HCT116 (cell line): Measurements from ENCODE around the gene TMEM14B. TPM values are rescaled to one million over a fixed set of nuclear protein-coding genes. Genes with fewer than 3 reads are reported as not detected.

Experiments used
- ATAC-seq: fragments of 200-7000 bp; cut with Tn5 transposase; 2 replicates; pipeline ENCODE4 v1.9.1; 2020; ENCODE audit warnings: mild to moderate bottlenecking, moderate library complexity
- BruUV-seq: library from RNA; stranded (reverse); fragments of 400-500 nt; replicated peaks from 2 replicates; lab custom pipeline; 2021; lab: Mats Ljungman, UMichigan
- CTCF ChIA-PET: fragments of 300-600 bp; sonication (Branson Sonifier 250); formaldehyde crosslinking; loops from one replicate; lab custom pipeline; 2021; ENCODE audit warnings: antibody characterized with exemption; lab: Charles Lee
- POLR2A ChIA-PET: fragments of 300-600, 350-600 bp; sonication (Branson Sonifier 250); formaldehyde crosslinking; loops from one replicate; lab custom pipeline; 2021; ENCODE audit warnings: antibody characterized with exemption; lab: Charles Lee
- RAD21 ChIA-PET, 2 experiments: fragments of 300-600 bp; sonication (Branson Sonifier 250); formaldehyde crosslinking; loops; one replicate each; lab custom pipeline; 2023; ENCODE audit warnings: low total read pairs in 2 of 2; ENCODE audit not compliant: uncharacterized antibody in 2 of 2, unreplicated experiment in 2 of 2, low non-redundant PET in 1 of 2; lab: Charles Lee
- DNase-seq: peaks from one replicate; pipeline ENCODE4 v3.0.0-alpha.2; 2010; ENCODE audit warnings: low read depth, low spot score
- H2AFZ ChIP-seq: fragments of 200-600 bp; shearing (Covaris generic), sonication (generic); 2 replicates; pipeline ENCODE4 v1.6.1; 2017; ENCODE audit warnings: low read depth, mixed run types, mixed read lengths, antibody characterized with exemption, low read length; ENCODE audit not compliant: poor library complexity, severe bottlenecking
- H3K27ac ChIP-seq: 2 replicates; pipeline ENCODE4 v1.5.1; 2012; ENCODE audit warnings: low read depth, low read length
- H3K27me3 ChIP-seq: fragments of 200-600 bp; sonication (generic); 2 replicates; pipeline ENCODE4 v1.6.1; 2016; ENCODE audit warnings: mixed run types, low read length, mixed read lengths; ENCODE audit not compliant: insufficient read depth
- H3K36me3 ChIP-seq, 2 experiments: fragments of 200-500 bp in 1 of 2; fragments of 200-600 bp in 1 of 2; sonication (Bioruptor generic) in 1 of 2; sonication (generic) in 1 of 2; 2 replicates each; pipeline versions ENCODE4 v1.5.1 to v1.6.1; 2014 to 2016; ENCODE audit warnings: low read length in 2 of 2, inconsistent platforms in 1 of 2, mixed read lengths in 1 of 2, mixed run types in 1 of 2; ENCODE audit not compliant: insufficient read depth in 2 of 2, control insufficient read depth in 1 of 2
- H3K4me1 ChIP-seq, 2 experiments: fragments of 200-600 bp in 1 of 2; sonication (generic) in 1 of 2; 2 replicates each; pipeline versions ENCODE4 v1.5.1 to v1.6.1; 2012 to 2017; ENCODE audit warnings: low read length in 2 of 2, inconsistent platforms in 1 of 2, mild to moderate bottlenecking in 1 of 2, mixed read lengths in 1 of 2, mixed run types in 1 of 2, moderate library complexity in 1 of 2; ENCODE audit not compliant: insufficient read depth in 2 of 2, control insufficient read depth in 1 of 2
- H3K4me2 ChIP-seq: fragments of 200-600 bp; sonication (generic); 2 replicates; pipeline ENCODE4 v1.6.1; 2017; ENCODE audit warnings: mixed run types, low read length, mixed read lengths
- H3K4me3 ChIP-seq, 2 experiments: fragments of 200-600 bp in 1 of 2; sonication (generic) in 1 of 2; replicated peaks in 1 of 2; 2 replicates each; pipeline ENCODE4 v1.5.1; 2011 to 2016; ENCODE audit warnings: low read length in 2 of 2, control low read depth in 1 of 2, low read depth in 1 of 2, mild to moderate bottlenecking in 1 of 2, mixed read lengths in 1 of 2, mixed run types in 1 of 2
- H3K79me2 ChIP-seq: fragments of 200-600 bp; sonication (generic); 2 replicates; pipeline ENCODE4 v1.6.1; 2017; ENCODE audit warnings: mild to moderate bottlenecking, mixed run types, low read length, moderate library complexity, mixed read lengths; ENCODE audit not compliant: insufficient read depth
- H3K9ac ChIP-seq: fragments of 200-600 bp; sonication (generic); 2 replicates; pipeline ENCODE4 v1.6.1; 2016; ENCODE audit warnings: low read length, mixed read lengths
- H3K9me2 ChIP-seq: fragments of 200-600 bp; sonication (generic), shearing (Covaris generic); 2 replicates; pipeline ENCODE4 v1.6.1; 2017; ENCODE audit warnings: mixed run types, mild to moderate bottlenecking, moderate library complexity; ENCODE audit not compliant: insufficient read depth
- H3K9me3 ChIP-seq, 2 experiments: fragments of 200-500 bp in 1 of 2; fragments of 200-600 bp in 1 of 2; sonication (Bioruptor generic) in 1 of 2; sonication (generic) in 1 of 2; 2 replicates each; pipeline ENCODE4 v1.6.1; 2014 to 2017; ENCODE audit warnings: low read length in 2 of 2, mixed read lengths in 2 of 2, inconsistent platforms in 1 of 2, low read depth in 1 of 2, mild to moderate bottlenecking in 1 of 2, mixed run types in 1 of 2, moderate library complexity in 1 of 2; ENCODE audit not compliant: control insufficient read depth in 1 of 2, insufficient read depth in 1 of 2
- H4K20me1 ChIP-seq: fragments of 200-600 bp; sonication (generic), shearing (Covaris generic); 2 replicates; pipeline ENCODE4 v1.6.1; 2017; ENCODE audit warnings: mixed run types, mild to moderate bottlenecking, moderate library complexity; ENCODE audit not compliant: insufficient read depth
- CBX3 ChIP-seq: IDR thresholded peaks from 2 replicates; pipeline ENCODE4 v1.6.1; 2012; ENCODE audit warnings: low read depth
- CEBPB ChIP-seq: IDR thresholded peaks from 2 replicates; pipeline ENCODE4 v1.6.1; 2012; ENCODE audit warnings: low read depth
- ELF1 ChIP-seq: IDR thresholded peaks from 2 replicates; pipeline ENCODE4 v1.6.1; 2012; ENCODE audit warnings: low read depth, borderline replicate concordance
- EZH2phosphoT487 ChIP-seq: fragments of 200-600 bp; IDR thresholded peaks from 2 replicates; pipeline ENCODE4 v1.6.1; 2018; ENCODE audit warnings: antibody characterized with exemption, borderline replicate concordance
- JUND ChIP-seq: IDR thresholded peaks from 2 replicates; pipeline ENCODE4 v1.6.1; 2012
- POLR2AphosphoS5 ChIP-seq: IDR thresholded peaks from 2 replicates; pipeline ENCODE4 v1.6.1; 2011; ENCODE audit warnings: mild to moderate bottlenecking, low read depth, low read length, moderate library complexity
- RAD21 ChIP-seq: IDR thresholded peaks from 2 replicates; pipeline ENCODE4 v1.6.1; 2012; ENCODE audit warnings: low read depth, mild to moderate bottlenecking
- SRF ChIP-seq: IDR thresholded peaks from 2 replicates; pipeline ENCODE4 v1.6.1; 2012; ENCODE audit warnings: low read depth
- TCF7L2 ChIP-seq: IDR thresholded peaks from 2 replicates; pipeline ENCODE4 v1.7.0; 2011; ENCODE audit warnings: borderline replicate concordance, inconsistent platforms; ENCODE audit not compliant: insufficient read depth, insufficient read length; ENCODE audit errors: extremely low read depth
- YY1 ChIP-seq: IDR thresholded peaks from 2 replicates; pipeline ENCODE4 v1.6.1; 2011; ENCODE audit warnings: low read length, low read depth, moderate library complexity, mild to moderate bottlenecking; ENCODE audit not compliant: insufficient replicate concordance; ENCODE audit errors: extremely low read depth
- ZFX ChIP-seq: fragments of 450-650 bp; IDR thresholded peaks from 2 replicates; pipeline ENCODE4 v1.6.1; 2017
- intact Hi-C: fragments of 100-400 bp; cut with micrococcal nuclease; formaldehyde crosslinking; loops from 2 replicates; pipeline ENCODE4 v1.10.0; 2022
- total RNA-seq: library from RNA; stranded (reverse); gene quantifications from one replicate; pipeline ENCODE4 v1.2.1, GENCODE V29; 2021; ENCODE audit not compliant: unreplicated experiment
- TF ChIP-seq, protein P1 (sequence below): IDR thresholded peaks from 2 replicates; pipeline ENCODE4 v1.6.1; 2012; ENCODE audit warnings: low read depth
- TF ChIP-seq, protein P2 (sequence below), 3 experiments: fragments of 200-600 bp in 1 of 3; sonication (generic) in 1 of 3; IDR thresholded peaks in 2 of 3; conservative IDR thresholded peaks in 1 of 3; 2 replicates each; pipeline ENCODE4 v1.5.1; 2012 to 2017; ENCODE audit warnings: low read depth in 2 of 3, low read length in 2 of 3, antibody characterized with exemption in 1 of 3, borderline replicate concordance in 1 of 3, control low read depth in 1 of 3, mild to moderate bottlenecking in 1 of 3, mixed read lengths in 1 of 3, mixed run types in 1 of 3, moderate library complexity in 1 of 3; ENCODE audit not compliant: insufficient read depth in 1 of 3
- TF ChIP-seq, protein P3 (sequence below): IDR thresholded peaks from 2 replicates; pipeline ENCODE4 v1.6.1; 2012
- TF ChIP-seq, protein P4 (sequence below): IDR thresholded peaks from 2 replicates; pipeline ENCODE4 v1.6.1; 2011; ENCODE audit warnings: mild to moderate bottlenecking, low read length, moderate library complexity; ENCODE audit not compliant: insufficient replicate concordance; ENCODE audit errors: extremely low read depth

TMEM14B gene
- total RNA-seq, 1 experiment from 2014 or later: 83.6 TPM

DNA sequence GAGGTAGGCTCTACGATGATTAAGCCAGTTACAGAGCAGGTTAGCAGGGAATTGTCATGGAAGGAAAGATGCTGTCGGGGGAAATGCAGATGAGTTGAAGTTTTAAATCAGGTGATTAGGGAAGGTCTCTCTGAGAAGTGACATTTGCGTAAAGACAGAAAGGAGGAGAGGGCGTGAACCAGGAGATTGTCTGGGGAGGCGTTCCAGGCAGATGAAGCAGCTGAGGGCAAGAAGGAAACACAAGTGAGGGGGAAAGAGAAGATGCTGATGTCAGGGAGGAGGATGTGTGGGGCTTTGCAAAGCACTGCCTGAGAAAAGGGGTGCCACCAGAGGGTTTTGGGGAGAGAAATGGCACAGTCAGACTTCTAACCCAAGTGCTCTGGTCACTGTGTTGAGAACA, 2.5 kb upstream of the TMEM14B start:
- CTCF ChIA-PET: no interaction called here
- no peak overlapping the region for H3K4me2 ChIP-seq
- TF ChIP-seq ZFX (no peak), POLR2AphosphoS5 (no peak), SRF (no peak), TCF7L2 (no peak), EZH2phosphoT487 (no peak), RAD21 (no peak), CBX3 (no peak), YY1 (no peak), JUND (no peak), ELF1 (no peak), CEBPB (no peak)
- TF ChIP-seq, protein P1, sequence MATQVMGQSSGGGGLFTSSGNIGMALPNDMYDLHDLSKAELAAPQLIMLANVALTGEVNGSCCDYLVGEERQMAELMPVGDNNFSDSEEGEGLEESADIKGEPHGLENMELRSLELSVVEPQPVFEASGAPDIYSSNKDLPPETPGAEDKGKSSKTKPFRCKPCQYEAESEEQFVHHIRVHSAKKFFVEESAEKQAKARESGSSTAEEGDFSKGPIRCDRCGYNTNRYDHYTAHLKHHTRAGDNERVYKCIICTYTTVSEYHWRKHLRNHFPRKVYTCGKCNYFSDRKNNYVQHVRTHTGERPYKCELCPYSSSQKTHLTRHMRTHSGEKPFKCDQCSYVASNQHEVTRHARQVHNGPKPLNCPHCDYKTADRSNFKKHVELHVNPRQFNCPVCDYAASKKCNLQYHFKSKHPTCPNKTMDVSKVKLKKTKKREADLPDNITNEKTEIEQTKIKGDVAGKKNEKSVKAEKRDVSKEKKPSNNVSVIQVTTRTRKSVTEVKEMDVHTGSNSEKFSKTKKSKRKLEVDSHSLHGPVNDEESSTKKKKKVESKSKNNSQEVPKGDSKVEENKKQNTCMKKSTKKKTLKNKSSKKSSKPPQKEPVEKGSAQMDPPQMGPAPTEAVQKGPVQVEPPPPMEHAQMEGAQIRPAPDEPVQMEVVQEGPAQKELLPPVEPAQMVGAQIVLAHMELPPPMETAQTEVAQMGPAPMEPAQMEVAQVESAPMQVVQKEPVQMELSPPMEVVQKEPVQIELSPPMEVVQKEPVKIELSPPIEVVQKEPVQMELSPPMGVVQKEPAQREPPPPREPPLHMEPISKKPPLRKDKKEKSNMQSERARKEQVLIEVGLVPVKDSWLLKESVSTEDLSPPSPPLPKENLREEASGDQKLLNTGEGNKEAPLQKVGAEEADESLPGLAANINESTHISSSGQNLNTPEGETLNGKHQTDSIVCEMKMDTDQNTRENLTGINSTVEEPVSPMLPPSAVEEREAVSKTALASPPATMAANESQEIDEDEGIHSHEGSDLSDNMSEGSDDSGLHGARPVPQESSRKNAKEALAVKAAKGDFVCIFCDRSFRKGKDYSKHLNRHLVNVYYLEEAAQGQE: no peak
- TF ChIP-seq, protein P2, sequence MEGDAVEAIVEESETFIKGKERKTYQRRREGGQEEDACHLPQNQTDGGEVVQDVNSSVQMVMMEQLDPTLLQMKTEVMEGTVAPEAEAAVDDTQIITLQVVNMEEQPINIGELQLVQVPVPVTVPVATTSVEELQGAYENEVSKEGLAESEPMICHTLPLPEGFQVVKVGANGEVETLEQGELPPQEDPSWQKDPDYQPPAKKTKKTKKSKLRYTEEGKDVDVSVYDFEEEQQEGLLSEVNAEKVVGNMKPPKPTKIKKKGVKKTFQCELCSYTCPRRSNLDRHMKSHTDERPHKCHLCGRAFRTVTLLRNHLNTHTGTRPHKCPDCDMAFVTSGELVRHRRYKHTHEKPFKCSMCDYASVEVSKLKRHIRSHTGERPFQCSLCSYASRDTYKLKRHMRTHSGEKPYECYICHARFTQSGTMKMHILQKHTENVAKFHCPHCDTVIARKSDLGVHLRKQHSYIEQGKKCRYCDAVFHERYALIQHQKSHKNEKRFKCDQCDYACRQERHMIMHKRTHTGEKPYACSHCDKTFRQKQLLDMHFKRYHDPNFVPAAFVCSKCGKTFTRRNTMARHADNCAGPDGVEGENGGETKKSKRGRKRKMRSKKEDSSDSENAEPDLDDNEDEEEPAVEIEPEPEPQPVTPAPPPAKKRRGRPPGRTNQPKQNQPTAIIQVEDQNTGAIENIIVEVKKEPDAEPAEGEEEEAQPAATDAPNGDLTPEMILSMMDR (IDR thresholded peaks at IDR 0.05 in 2 of 3, conservative IDR thresholded peaks at IDR 0.05 in 1 of 3; ENCODE audit: borderline replicate concordance in 1 of 3, insufficient read depth in 1 of 3, low read depth in 2 of 3, low read length in 2 of 3): no peak
- TF ChIP-seq, protein P3, sequence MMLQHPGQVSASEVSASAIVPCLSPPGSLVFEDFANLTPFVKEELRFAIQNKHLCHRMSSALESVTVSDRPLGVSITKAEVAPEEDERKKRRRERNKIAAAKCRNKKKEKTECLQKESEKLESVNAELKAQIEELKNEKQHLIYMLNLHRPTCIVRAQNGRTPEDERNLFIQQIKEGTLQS: no peak
- TF ChIP-seq, protein P4, sequence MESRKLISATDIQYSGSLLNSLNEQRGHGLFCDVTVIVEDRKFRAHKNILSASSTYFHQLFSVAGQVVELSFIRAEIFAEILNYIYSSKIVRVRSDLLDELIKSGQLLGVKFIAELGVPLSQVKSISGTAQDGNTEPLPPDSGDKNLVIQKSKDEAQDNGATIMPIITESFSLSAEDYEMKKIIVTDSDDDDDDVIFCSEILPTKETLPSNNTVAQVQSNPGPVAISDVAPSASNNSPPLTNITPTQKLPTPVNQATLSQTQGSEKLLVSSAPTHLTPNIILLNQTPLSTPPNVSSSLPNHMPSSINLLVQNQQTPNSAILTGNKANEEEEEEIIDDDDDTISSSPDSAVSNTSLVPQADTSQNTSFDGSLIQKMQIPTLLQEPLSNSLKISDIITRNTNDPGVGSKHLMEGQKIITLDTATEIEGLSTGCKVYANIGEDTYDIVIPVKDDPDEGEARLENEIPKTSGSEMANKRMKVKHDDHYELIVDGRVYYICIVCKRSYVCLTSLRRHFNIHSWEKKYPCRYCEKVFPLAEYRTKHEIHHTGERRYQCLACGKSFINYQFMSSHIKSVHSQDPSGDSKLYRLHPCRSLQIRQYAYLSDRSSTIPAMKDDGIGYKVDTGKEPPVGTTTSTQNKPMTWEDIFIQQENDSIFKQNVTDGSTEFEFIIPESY: no peak
- TF ChIP-seq, all 23 proteins: peak for 0
- no peak for DNase-seq
- Histone ChIP-seq H4K20me1 (no peaks in the 10 kb centered on the region), H2AFZ (no peak overlapping the region), H3K36me3 (peaks cover 3 to 6% of the 10 kb centered on the region in 2 experiments; a peak in 2 of 4 replicates), H3K9ac (no peak overlapping the region), H3K9me2 (no peaks in the 10 kb centered on the region), H3K9me3 (no peaks in the 10 kb centered on the region), H3K4me1 (peaks cover 9 to 21% of the 10 kb centered on the region in 2 experiments; a peak in 3 of 4 replicates), H3K27ac (no peak overlapping the region), H3K79me2 (peaks cover 25% of the 10 kb centered on the region), H3K4me3 (no peak overlapping the region), H3K27me3 (no peaks in the 10 kb centered on the region)
- RAD21 ChIA-PET: no interaction called here
- BruUV-seq: no TSS peak
- intact Hi-C loops: no loop called here
- POLR2A ChIA-PET: no interaction called here
- ATAC-seq: no peak
